Measurements from ENCODE around the gene THAP11.

Gene THAP11

GRCh38 chr16:67841816-67842508 lies at the start of gene THAP11:
TSS of gene THAP11 (plus strand) at chr16:67842320. CDS start at chr16:67842555, 235 bp downstream.
- peak; percentile 92 to 93 for DNase-seq (ENCODE audit: low read depth in 2 of 2)

GRCh38 chr16:67796099-67796718 lies 45.9 kb upstream of the THAP11 start:
- DNase-seq (ENCODE audit: low read depth in 2 of 2), result no peak

GRCh38 chr16:67800338-67800926 lies 41.7 kb upstream of the THAP11 start:
- no peak for DNase-seq (ENCODE audit: low read depth in 2 of 2)

DNA sequence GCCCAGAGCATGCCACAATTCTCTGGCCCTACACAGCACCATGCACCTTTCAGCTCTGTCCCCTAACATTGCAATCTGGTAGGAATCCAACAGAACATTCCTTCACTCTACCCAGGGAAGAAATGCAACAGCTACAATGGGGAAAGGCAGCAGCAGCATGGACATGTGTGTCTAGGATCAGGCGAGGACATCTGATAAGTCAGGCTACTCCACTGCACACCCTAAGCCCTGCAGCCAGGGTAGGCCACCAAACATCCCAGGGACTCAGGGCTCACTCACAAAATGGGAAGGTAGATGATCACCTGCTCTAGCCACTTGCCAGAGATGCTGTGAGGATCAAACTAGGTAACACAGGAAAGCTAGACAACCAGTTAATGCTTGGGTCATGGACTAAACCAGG lies 40.9 kb upstream of the THAP11 start:
- no peak for DNase-seq (ENCODE audit: low read depth in 2 of 2)

DNA sequence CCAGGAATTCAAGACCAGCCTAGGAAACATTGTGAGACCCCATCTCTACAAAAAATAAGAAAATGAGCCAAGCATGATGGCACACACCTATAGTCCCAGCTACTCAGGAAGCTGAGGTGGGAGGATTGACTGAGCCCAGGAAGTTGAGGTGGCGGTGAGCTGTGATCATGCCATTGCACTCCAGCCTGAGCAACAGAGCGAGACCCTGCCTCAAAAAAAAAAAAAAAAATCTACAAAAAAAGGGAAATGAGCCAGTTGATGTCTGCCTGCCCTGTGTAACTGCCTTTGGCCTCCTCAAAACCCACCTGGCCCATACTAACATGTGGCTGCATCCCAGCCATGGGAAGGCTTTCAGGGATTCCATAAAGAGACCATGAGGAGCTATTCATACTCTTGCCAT lies 40.2 kb upstream of the THAP11 start:
- DNase-seq (ENCODE audit: low read depth in 2 of 2), result no peak

GRCh38 chr16:67803894-67804293 lies 38.2 kb upstream of the THAP11 start:
- DNase-seq (ENCODE audit: low read depth in 2 of 2), result no peak

DNA sequence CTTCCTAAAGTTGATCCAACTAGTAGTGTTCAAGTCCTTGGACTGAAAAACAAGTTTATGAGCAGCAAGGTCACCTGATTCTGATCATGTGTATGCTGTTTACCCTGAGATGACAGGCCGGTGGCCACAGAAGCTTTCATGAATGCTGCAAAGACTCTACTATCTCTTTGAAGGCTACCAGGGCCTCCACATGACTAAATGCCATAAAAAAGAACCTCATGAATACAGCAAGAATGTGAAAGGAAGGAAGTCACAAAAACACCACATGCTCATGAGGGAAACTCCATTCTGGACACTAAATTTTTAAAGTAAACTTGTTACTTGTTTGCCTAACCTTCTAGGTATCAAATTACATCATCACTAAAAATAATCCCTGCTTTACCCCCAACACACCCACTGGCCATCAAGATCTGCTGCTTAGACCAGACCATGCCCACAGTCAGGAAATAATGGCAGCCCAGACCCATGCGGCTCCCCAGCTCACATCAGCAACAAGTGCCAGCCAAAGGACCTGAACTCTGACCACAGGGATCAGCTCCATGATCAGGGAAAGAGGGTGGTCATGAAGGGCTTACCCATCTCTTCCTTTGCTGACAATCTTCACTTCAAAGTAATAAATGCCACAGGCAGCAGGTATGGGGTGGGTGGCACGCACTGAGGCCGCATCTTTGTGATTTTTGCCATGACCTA lies 37.1 kb upstream of the THAP11 start:
- DNase-seq (ENCODE audit: low read depth in 2 of 2), result no peak

DNA sequence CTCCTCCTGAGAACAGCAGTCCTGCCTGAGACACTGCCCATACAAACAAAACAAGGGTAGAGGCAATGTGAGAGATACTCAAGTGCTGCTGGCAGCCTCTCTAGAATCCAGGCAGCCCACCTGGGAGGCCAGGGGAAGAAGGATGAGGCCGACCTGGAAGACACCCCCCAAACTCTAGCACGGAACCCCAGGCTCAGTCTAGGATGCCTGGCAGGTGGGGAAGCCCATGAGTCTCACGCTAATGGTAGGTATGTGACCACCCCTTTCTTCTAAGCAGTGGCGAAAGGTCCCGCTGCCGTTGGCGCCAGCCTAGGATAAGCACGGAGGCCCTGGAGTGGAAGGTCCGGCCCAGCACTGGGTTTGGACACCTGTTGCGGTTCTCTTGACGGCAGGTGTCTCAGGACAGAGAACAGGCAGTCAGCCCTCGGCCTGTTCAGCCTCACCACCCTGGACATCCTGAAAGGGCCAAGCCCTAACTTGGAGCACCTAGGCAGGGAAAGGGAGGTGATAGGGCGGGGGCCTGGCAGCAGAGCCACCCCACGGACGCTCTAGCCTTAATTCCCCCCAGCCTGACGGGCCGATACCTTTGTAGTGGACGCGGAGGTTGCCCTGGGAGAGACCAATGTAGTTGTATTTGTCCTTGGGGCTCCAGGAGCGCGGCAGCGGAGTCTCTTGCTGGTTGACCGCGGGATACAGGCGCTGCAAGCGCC lies 36.2 kb upstream of the THAP11 start:
- no peak for DNase-seq (ENCODE audit: low read depth in 2 of 2)

- peak; percentile 92 to 93 for DNase-seq (ENCODE audit: low read depth in 2 of 2)
Observed at GRCh38 chr16:67806428-67807147, 35.5 kb upstream of the THAP11 start, which contains the start of the genes RANBP10 and TSNAXIP1. TSS of gene RANBP10 (minus strand) at chr16:67806560. CDS start at chr16:67806536, 24 bp downstream. TSS of gene TSNAXIP1 (plus strand) at chr16:67806889. CDS start at chr16:67807150, 261 bp downstream.

GRCh38 chr16:67807148-67807682 lies 34.9 kb upstream of the THAP11 start:
- DNase-seq (ENCODE audit: low read depth in 2 of 2), result no peak

DNA sequence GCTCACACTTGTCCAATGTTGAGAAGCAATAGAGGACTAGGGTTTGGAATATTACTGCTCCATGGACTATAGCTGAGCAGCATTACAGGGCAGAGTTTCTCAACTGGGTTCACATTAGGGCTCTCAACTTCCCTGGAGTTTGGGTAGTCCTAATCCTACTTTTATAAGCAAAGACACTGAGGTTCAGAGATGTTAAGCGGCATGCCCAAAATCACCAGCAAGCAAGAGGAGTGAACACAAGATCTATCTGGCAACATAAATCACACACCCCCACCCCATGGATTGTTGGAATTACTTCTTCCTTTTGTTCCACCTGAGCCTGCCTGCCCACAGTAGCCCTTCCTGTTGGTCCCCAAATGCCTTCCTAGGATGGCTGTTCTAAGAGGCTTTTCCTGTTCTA lies 30.2 kb upstream of the THAP11 start:
- no peak for DNase-seq (ENCODE audit: low read depth in 2 of 2)

DNA sequence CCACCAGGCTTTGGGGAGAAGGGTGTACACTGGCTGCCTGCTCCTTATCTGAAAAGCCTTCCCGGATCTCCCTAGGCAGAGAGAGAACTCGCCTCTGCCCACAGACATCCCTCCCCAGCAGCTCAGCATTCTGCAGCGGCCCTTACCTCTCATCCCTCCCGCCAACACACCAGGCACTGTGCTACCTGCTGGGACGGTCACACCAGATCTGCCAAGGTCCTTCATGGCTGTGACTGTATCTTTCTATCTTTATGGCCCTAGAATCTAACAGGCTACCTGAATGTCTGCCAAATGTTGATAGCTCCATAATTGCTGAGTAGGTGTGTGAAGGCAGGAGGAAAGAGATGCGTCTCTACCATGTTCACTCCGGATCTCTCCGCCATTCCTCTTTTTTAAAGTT lies 27.6 kb upstream of the THAP11 start:
- no peak for DNase-seq (ENCODE audit: low read depth in 2 of 2)

DNA sequence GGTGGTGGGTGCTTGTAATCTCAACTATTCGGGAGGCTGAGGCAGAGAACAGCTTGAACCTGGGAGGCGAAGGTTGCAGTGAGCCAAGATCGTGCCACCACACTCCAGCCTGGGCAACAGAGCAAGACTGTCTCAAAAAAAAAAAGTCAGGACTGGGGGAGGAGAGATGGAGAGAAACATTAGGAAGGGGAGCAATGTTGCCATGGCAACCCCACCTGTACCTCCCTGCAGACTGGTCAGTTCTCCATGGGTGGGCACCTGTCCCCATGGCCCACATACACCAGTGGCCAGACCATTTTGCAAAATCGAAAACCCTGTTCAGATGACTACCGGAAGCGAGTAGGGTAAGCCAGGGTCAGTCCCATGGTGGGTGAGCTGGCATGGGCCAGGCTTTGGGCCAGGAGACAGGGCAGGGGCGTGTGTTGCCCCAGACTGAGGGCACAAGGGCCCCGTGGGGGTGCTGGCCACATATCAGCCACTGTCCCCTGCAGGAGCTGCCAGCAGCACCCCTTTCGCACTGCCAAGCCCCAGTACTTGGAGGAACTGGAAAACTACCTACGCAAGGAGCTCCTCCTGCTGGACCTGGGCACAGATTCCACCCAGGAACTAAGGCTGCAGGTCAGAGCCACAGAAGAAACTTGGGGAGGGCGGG lies 21.4 kb upstream of the THAP11 start:
- no peak for DNase-seq (ENCODE audit: low read depth in 2 of 2)

GRCh38 chr16:67822511-67822910 lies 19.6 kb upstream of the THAP11 start:
- no peak for DNase-seq (ENCODE audit: low read depth in 2 of 2)

- no peak for DNase-seq (ENCODE audit: low read depth in 2 of 2)
Observed at GRCh38 chr16:67825119-67825518, 17.0 kb upstream of the THAP11 start.

DNA sequence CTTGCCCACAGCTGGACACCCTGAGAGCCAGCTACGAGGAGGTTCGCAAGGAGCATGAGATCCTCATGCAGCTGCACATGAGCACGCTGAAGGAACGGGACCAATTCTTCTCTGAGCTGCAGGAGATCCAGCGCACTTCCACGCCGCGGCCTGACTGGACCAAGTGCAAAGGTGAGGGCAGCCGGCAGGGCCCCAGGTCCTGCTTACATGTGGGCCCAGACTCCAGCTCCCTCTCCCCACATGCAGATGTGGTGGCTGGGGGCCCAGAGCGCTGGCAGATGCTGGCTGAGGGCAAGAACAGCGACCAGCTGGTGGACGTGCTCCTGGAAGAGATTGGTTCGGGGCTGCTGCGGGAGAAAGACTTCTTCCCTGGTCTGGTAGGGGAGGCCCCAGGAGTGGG lies 16.2 kb upstream of the THAP11 start:
- DNase-seq (ENCODE audit: low read depth in 2 of 2), result no peak

GRCh38 chr16:67828651-67829050 lies 13.5 kb upstream of the THAP11 start:
- DNase-seq (ENCODE audit: low read depth in 2 of 2), result no peak

GRCh38 chr16:67833030-67833414 lies 9.1 kb upstream of the THAP11 start:
- no peak for DNase-seq (ENCODE audit: low read depth in 2 of 2)

GRCh38 chr16:67833415-67834241 lies 8.5 kb upstream of the THAP11 start:
- DNase-seq (ENCODE audit: low read depth in 2 of 2), result peak; percentile 86 to 90
